ENCODE results near the gene IFNLR1.

IFNLR1 gene

DNA sequence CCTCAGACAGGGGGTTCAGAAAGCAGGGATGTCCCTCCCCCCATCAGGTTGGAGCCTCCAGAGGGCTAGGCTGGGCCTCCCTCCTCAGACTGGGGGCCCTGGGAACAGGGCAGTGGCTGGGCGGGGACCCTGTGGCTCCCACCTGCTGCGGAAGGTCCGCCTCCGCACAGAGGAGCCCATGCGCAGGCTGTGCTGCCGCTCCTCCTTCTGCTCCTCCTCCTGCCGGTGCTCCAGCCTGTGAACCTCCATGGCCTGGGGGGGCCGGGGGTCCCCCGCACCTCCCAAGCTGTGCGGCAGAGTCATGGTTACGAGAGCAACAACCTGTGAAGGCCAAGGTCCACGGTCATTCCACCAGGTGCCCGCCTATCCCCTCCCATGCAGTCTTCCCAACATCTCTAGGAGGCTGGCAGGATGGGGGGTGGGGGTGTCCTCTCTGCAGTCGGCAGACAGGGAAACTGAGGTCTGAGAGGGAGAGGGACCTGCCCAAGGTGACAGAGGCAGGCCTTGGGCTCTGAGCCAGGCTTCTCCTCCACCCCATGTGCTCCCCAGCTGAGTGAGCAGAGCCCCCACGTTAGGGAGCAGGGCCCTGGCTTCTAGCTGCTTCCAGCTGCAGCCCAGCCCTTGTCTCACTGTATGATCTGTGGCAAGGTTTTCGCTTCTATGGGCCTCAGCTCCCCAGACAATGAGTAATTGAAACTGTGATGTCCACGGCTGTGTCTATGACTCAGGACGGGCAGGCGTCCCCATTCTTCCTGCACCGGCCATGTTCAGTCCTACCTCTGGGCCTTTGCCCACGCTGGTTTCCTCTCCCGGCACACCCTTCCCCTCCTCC, 78.5 kb downstream of the IFNLR1 start:
- in situ Hi-C loops (cut with MboI; ENCODE audit: low sequenced_read_pairs) = no loop called here

- in situ Hi-C loops (cut with MboI; ENCODE audit: low sequenced_read_pairs) = no loop called here
These were observed 79.5 kb downstream of the IFNLR1 start for GRCh38 chr1:24107462-24108138.

GRCh38 chr1:24105368-24106160, 81.5 kb downstream of the IFNLR1 start:
- in situ Hi-C loops (cut with MboI; ENCODE audit: low sequenced_read_pairs) = no loop called here

DNA sequence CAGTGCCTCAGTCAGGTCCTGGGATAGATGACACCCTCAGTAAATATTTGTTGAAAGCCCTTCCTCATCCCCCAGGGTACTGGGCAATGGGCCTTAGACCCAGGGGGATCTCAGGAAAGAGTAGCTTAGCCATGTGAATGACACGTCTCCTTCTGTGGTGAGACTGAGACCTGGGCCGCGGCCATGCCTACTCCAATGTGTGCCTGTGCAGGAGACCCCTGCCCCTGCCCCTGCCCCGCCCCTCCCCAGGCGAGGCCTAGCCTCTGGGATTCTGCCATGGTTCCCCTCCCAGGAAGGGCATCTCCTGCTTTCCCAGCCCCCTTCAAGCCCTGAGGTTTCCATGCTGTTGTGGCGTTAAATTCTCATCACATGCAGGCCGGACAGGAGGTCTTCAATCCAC, 82.2 kb downstream of the IFNLR1 start:
- in situ Hi-C loops (cut with MboI; ENCODE audit: low sequenced_read_pairs) = no loop called here
